ENCODE measurements around the gene NADK. TPM values are rescaled to one million over a fixed set of nuclear protein-coding genes. Genes with fewer than 3 reads are reported as not detected.
A peak's percentile ranks its signal among the peaks of the same experiment; 100 is the strongest.

NADK gene
- total and polyA plus RNA-seq, 2 of the 13 experiments (the other 11 are each of a cell fraction or from before 2014, with no cell fraction given) = 56.6 to 60.1 TPM

DNA sequence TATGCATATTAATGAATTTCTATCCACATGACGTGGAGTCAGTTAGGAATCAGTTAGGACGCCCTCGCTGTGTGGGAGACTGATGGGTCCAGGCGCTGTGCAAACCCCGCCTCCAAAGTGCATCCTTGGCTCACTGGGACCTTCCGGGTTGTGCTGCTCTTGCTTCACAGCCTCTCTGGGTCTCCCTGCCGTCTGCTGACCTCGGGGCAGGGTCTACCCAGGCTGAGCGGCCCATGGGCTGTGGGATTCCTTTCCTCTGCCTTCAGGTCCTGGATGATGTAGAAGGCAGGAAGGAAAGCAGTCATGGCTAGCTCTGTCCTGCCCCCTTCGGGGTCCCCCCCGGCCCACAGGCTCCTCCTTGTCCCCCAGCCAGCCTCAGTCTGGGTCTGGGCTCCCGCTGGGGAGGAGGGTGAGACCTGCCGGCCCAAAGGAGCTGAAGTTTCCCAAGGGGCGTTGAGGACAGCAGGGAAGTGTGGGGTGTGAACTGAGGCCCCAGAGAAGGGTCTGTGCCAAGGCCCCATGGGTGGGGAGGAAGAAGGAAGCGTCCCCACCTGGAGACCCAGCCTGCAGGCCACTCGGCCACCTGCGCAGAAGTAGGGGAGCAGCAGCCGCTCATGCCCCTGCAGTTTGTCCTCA, 29.5 kb downstream of the NADK start (continued):
- TF ChIP-seq, protein P1, sequence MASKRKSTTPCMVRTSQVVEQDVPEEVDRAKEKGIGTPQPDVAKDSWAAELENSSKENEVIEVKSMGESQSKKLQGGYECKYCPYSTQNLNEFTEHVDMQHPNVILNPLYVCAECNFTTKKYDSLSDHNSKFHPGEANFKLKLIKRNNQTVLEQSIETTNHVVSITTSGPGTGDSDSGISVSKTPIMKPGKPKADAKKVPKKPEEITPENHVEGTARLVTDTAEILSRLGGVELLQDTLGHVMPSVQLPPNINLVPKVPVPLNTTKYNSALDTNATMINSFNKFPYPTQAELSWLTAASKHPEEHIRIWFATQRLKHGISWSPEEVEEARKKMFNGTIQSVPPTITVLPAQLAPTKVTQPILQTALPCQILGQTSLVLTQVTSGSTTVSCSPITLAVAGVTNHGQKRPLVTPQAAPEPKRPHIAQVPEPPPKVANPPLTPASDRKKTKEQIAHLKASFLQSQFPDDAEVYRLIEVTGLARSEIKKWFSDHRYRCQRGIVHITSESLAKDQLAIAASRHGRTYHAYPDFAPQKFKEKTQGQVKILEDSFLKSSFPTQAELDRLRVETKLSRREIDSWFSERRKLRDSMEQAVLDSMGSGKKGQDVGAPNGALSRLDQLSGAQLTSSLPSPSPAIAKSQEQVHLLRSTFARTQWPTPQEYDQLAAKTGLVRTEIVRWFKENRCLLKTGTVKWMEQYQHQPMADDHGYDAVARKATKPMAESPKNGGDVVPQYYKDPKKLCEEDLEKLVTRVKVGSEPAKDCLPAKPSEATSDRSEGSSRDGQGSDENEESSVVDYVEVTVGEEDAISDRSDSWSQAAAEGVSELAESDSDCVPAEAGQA (IDR thresholded peaks at IDR 0.05; ENCODE audit: low read depth) = no peak
- TF ChIP-seq, protein P1 (CRISPR knock-in tag; IDR thresholded peaks at IDR 0.05; ENCODE audit: borderline replicate concordance) = no peak
- TF ChIP-seq RBM22 (optimal IDR thresholded peaks at IDR 0.05; ENCODE audit: low read length) = no peak
- no peak for TF ChIP-seq NR2F6 (IDR thresholded peaks at IDR 0.05)
- TF ChIP-seq NR2F6 (CRISPR knock-in tag; IDR thresholded peaks at IDR 0.05) = peak; percentile 47; the same call in 1 of the 2 replicates
- TF ChIP-seq DZIP1 (CRISPR knock-in tag; IDR thresholded peaks at IDR 0.05) = no peak
- TF ChIP-seq PHF5A (CRISPR knock-in tag; IDR thresholded peaks at IDR 0.05; ENCODE audit: low read depth, unreplicated experiment) = no peak
- TF ChIP-seq TERF1 (CRISPR knock-in tag; IDR thresholded peaks at IDR 0.05) = no peak
- no peak for TF ChIP-seq ZNF512 (CRISPR knock-in tag; IDR thresholded peaks at IDR 0.05)
- TF ChIP-seq ZNF549 (CRISPR knock-in tag; IDR thresholded peaks at IDR 0.05) = no peak
- TF ChIP-seq, protein P2, sequence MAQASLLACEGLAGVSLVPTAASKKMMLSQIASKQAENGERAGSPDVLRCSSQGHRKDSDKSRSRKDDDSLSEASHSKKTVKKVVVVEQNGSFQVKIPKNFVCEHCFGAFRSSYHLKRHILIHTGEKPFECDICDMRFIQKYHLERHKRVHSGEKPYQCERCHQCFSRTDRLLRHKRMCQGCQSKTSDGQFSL (CRISPR knock-in tag; IDR thresholded peaks at IDR 0.05) = no peak
- no peak for TF ChIP-seq SAFB2 (CRISPR knock-in tag; IDR thresholded peaks at IDR 0.05; ENCODE audit: borderline replicate concordance, low read depth)
- TF ChIP-seq ZNF761 (CRISPR knock-in tag; conservative IDR thresholded peaks at IDR 0.05) = no peak
- TF ChIP-seq ZNF235 (CRISPR knock-in tag; IDR thresholded peaks at IDR 0.05; ENCODE audit: borderline replicate concordance) = no peak
- no peak for TF ChIP-seq ZNF704 (CRISPR knock-in tag; IDR thresholded peaks at IDR 0.05; ENCODE audit: borderline replicate concordance)

All from HepG2 (cell line).